Measurements from ENCODE around the gene ARHGEF19. TPM values are rescaled to one million over a fixed set of nuclear protein-coding genes. Genes with fewer than 3 reads are reported as not detected.

ARHGEF19 gene
- total and polyA plus RNA-seq, 10 of the 15 experiments (the other 5 are each of a cell fraction or from before 2014, with no cell fraction given), result 0.15 to 2.9 (median 0.67) TPM; not detected in 1

DNA sequence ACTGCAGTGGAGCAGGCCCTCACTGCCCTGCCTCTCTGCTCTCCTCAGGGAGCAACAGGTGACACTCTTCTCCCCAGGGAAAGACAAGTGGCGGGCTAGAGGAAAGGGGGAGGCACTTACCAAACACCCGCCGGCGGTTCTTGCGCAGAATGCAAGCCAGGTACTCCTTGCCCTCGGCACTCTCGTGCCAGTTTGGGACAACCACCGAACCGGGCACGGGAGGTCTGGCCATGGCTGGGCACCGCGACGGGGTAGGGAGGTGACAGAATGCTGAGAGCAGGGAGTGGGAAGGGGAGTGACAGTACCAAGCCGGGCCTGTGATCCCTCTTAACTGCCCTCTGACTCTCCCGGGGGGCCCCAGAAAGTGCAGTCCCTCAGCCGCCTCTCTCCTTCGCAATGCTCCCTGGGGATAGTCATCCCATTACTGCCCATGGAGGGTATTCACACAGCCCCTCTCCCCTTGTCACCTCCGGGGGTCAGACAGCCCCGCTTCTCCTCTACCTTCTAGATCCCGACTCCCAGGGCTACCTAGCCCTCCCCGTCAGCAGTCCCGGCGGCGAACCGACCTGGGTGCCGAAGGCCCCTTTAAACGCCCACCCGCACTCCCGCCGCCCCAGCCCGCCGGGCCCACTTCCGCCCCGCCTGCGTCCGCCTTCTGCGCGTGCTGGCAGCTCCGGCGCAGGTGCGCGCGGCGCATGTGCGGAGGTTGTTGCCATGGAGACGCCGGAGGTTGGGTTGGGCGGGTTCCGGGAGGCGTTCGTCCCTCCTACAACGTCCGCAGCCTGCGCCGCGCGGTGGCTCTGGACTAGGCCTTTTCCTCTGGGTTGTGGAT lies 24.3 kb upstream of the ARHGEF19 start, which contains the start of gene CPLANE2 (continued):
- TF ChIP-seq E2F8 (IDR thresholded peaks at IDR 0.05; ENCODE audit: low read depth, partially characterized antibody) (no peak), SMARCA5 (IDR thresholded peaks at IDR 0.05) (0 out of 2 replicates have a peak, but pooled peaks have one; percentile 15), STAT1 (conservative IDR thresholded peaks at IDR 0.05) (no peak), ZBTB33 (IDR thresholded peaks at IDR 0.05) (no peak), MLLT1 (IDR thresholded peaks at IDR 0.05) (peak; percentile 23; the same call in 1 of the 2 replicates), CEBPB (IDR thresholded peaks at IDR 0.05; ENCODE audit: borderline replicate concordance in 1 of 2, low read depth in 2 of 2, low read length in 2 of 2) (no peak), GABPA (IDR thresholded peaks at IDR 0.05; ENCODE audit: low read depth) (no peak), NFYA (IDR thresholded peaks at IDR 0.05; ENCODE audit: borderline replicate concordance, low read depth, low read length) (no peak), HSF1 (IDR thresholded peaks at IDR 0.05; ENCODE audit: low read depth, low read length) (no peak), TAF1 (IDR thresholded peaks at IDR 0.05; ENCODE audit: borderline replicate concordance, low read depth, low read length) (peak; percentile 46; the same call in 1 of the 2 replicates), HDAC2 (IDR thresholded peaks at IDR 0.05) (no peak), USF2 (IDR thresholded peaks at IDR 0.05; ENCODE audit: borderline replicate concordance, low read depth, low read length) (no peak), MYB (IDR thresholded peaks at IDR 0.05; ENCODE audit: borderline replicate concordance, low read depth, low read length) (no peak), NR2C1 (IDR thresholded peaks at IDR 0.05) (peak; percentile 17; the same call in 1 of the 2 replicates), PAX8 (IDR thresholded peaks at IDR 0.05) (no peak), RCOR1 (conservative IDR thresholded peaks at IDR 0.05; ENCODE audit: low read depth, low read length) (no peak), RFX5 (IDR thresholded peaks at IDR 0.05; ENCODE audit: low read depth, low read length) (peak; percentile 98), IKZF1 (conservative IDR thresholded peaks at IDR 0.05) (peak; percentile 89)
- TF ChIP-seq, protein P1, sequence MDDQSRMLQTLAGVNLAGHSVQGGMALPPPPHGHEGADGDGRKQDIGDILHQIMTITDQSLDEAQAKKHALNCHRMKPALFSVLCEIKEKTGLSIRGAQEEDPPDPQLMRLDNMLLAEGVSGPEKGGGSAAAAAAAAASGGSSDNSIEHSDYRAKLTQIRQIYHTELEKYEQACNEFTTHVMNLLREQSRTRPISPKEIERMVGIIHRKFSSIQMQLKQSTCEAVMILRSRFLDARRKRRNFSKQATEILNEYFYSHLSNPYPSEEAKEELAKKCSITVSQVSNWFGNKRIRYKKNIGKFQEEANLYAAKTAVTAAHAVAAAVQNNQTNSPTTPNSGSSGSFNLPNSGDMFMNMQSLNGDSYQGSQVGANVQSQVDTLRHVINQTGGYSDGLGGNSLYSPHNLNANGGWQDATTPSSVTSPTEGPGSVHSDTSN (IDR thresholded peaks at IDR 0.05; ENCODE audit: insufficient replicate concordance, low read depth, low read length), result no peak

Data from GM12878 (cell line).